HG03103 (cell line): Measurements from ENCODE around the gene SALL2.

Experiments used
- ATAC-seq: cut with Tn5 transposase; IDR thresholded peaks from one replicate; pipeline ENCODE4 v1.9.1; 2021; ENCODE audit warnings: low read depth; ENCODE audit not compliant: unreplicated experiment

SALL2 gene

GRCh38 chr14:21494902-21495762 is 31.0 kb downstream of the SALL2 start:
- ATAC-seq: no peak

GRCh38 chr14:21486640-21487087 is 39.5 kb downstream of the SALL2 start:
- no peak for ATAC-seq

GRCh38 chr14:21476925-21477681 is 49.0 kb downstream of the SALL2 start, which contains the start of the genes RAB2B and TOX4:
Gene RAB2B (minus strand): TSS chr14:21476959. CDS start chr14:21476872, 87 bp downstream.
Gene TOX4 (plus strand): TSS chr14:21477195. CDS start chr14:21477279, 84 bp downstream.
- ATAC-seq: peak; percentile 99

GRCh38 chr14:21476523-21476924 is 49.6 kb downstream of the SALL2 start:
- peak; percentile 31 for ATAC-seq

GRCh38 chr14:21475767-21476522 is 50.2 kb downstream of the SALL2 start:
- no peak for ATAC-seq
